NCI-H526 (cell line): Measurements from ENCODE around the gene VAMP8.
"Not testable (repeated sequence)": the region's sequence is repeated elsewhere in the genome, so short reads cannot be mapped to it uniquely, and the experiment has no call there.

ENCODE experiments used
- DNase-seq, 2 experiments: peaks; one replicate each; lab custom pipeline; 2025; lab: John Stamatoyannopoulos, UW

The VAMP8 gene

GRCh38 chr2:85579266-85579935 is 2.0 kb downstream of the VAMP8 start:
- no peak for DNase-seq

DNA sequence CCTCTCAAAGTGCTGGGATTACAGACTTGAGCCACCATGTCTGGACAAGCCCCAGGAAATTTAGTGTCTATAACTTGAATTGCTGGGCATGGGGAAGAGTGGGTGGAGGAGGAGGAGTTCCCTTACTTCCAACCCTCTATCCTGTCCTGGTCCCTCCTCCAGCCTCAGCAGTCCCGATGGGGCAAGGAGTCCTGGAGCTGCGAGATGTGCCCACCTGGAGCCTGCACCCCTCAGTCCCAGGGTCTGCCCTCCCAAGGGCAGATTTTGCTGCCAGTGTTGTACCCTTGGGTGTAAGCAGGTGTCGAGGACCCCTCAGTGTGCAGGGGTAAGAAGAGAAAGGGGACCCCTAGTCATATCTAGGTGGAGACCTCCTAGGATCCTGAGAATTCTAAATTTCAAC is 2.8 kb downstream of the VAMP8 start:
- no peak for DNase-seq

DNA sequence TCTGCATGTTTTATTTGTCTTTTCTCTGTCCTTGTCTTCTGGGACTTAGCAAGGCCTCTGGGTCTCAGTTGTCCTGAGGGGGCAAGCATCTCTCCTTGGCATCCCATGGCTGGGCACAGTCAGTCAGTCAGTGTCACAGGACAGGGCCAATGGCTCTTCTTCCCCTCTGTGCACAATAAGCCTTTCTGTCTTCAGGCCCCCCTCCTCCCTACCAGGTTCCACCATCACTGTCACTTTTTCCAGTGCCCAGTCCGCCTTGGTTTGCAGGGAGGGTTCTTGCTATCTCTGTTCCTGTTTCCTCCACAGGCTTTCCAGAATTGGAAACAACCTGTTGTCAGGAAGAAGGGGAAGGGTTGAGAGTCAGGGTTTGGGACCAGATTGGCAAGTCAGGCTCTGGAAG is 5.1 kb downstream of the VAMP8 start:
- no peak for DNase-seq

DNA sequence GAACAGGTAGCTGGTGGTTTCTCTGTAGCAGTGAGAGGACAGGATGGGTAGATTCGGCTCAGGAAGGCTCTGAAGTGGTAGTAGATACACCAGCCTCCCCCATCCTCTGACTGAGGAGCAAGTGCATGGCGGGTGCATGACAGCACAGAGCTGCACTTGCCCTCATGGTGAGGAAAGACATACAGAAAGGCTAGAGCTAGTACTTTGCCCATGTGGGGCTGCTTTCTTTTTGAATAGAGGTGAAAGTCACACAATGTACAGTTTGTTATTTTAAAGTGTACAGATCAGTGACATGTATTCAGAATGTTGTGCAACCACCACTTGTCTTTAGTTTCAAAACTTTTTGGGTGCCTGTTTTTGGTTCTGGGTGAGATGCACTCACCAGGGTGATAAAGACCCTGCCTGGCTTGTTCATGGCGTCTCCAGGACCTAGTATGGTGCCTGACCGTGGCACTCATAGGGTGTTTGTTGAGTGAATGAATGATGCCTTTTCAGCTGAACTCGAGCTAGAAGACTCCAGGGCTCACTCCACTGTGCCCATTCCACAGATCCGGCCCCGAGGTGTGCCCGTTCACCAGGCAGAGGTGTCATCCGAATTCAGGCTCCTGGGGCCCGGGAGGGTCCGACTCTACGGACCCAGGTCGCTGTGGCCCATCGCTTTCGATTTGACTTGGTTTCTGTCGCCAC is 6.4 kb downstream of the VAMP8 start:
- DNase-seq: no peak

DNA sequence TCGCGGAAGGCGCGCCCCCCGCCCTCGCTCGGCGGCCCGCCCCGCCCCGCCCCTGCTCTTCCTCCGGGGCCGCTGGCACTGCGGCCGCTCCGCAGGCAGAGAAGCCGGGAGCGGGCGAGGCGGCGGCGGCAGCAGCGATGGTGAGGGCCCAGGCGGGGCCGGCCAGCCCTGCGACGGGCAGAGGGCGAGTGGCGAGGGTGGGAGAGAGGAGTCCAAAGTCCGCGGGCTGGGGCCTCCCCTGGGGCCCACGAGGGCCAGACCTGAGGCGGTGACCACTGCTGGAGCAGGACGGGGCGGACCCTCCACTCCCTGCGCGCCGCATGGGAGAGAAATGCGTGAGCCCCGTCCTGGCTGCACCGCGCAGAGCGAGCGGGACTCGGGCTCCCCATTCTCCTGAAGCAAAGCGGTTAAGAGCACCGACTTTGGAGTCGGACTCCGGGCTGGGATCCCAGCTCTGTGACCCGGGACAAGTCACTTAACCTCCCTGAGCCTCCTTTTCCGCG is 7.0 kb downstream of the VAMP8 start, which contains the start of gene VAMP5:
VAMP5 (plus strand) TSS at position 78 of the 503 bp plus-strand sequence; CDS start at position 138, 60 bp downstream.
- no peak for DNase-seq

- no peak for DNase-seq
Observed at GRCh38 chr2:85584857-85585780, 7.7 kb downstream of the VAMP8 start.

- no peak for DNase-seq
Observed at GRCh38 chr2:85585781-85586105, 8.4 kb downstream of the VAMP8 start.

GRCh38 chr2:85588236-85588635 is 10.8 kb downstream of the VAMP8 start:
- DNase-seq: no peak

DNA sequence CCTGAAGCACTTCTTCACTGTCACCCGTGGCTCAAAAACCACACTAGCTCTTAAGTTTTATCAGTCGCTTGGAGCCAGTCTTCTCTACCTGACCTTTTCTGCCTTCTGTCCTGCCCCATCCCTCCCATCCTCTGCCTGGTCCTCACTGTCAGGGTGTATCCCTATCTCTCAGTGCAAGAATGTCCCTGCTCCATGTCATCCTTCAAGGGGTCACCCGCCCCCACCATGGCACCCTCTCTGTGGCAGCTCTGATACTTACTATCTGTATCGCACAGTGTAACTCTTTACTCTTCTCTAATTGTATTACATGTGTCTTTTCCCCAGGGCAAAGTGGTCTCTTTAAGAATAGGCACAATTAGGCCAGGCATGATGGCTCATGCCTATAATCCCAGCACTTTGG is 11.3 kb downstream of the VAMP8 start:
- no peak for DNase-seq

DNA sequence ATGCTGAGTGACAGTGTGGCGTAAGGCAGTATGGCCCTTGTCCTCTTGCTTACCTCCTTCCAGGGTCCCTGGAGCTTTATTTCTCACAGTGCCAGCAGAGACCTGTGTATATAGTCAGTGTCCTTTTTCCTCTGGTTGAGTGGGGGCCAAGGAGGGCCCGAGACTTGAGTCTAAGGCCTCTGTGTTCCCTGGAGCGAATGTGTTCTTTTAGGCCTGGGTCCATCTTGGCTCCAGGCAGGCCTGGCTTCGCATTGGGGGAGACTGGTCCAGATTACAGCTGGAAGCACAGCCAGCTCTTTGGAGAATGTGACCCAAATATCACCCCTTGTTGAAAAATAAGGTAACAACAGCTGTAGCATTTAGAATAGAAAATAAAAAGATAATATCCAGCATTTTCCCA is 11.8 kb downstream of the VAMP8 start:
- DNase-seq: no peak

- DNase-seq: no peak
Observed at GRCh38 chr2:85589982-85590791, 12.8 kb downstream of the VAMP8 start.

DNA sequence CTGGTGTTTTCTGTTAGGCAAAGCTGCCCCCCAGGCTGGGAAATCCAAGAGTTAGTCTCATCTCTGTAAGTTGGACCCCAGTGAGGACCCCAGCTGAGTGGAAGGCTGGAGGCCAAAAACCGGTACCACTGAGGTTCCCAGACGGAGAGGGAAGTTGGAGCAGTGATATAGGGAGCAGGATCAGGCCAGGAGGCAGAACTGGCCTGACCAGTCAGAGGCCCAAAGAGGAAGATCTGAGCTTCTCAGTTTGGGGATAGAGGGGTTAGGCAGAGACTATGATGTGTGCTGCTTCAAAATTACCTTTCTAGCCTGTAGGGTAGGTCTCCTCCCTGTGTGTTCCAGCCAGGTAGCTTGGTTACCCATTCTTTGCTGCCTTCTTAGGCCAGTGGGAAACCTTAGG is 13.6 kb downstream of the VAMP8 start:
- no peak for DNase-seq

DNA sequence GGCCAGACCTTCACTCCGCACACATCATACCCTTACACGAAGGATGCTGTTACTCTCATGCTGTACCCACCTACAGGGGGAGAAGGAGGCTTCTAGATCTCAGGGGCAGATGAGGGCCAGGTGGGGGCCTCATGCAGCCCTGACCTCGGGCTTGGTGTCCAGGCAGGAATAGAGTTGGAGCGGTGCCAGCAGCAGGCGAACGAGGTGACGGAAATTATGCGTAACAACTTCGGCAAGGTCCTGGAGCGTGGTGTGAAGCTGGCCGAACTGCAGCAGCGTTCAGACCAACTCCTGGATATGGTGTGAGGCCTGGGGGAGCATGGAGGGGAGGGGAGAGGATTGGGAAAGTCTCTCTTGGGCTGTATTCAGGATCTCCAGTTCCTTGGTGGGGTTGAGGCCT is 14.2 kb downstream of the VAMP8 start:
- no peak for DNase-seq

DNA sequence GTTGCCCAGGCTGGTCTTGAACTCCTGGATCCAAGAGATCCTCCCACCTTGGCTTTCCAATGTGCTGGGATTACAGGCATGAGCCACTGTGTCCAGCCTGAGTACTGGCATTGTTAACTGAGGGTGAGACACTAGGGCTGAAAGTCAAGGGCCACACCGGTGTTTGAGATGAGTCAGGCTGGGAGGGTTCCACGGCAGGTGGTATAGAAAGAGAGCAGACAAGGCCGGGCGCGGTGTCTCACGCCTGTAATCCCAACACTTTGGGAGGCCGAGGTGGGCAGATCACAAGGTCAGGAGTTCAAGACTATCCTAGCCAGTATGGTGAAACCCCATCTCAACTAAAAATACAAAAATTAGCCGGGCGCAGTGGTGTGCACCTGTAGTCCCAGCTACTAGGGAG is 14.9 kb downstream of the VAMP8 start:
- not testable (repeated sequence) for DNase-seq

DNA sequence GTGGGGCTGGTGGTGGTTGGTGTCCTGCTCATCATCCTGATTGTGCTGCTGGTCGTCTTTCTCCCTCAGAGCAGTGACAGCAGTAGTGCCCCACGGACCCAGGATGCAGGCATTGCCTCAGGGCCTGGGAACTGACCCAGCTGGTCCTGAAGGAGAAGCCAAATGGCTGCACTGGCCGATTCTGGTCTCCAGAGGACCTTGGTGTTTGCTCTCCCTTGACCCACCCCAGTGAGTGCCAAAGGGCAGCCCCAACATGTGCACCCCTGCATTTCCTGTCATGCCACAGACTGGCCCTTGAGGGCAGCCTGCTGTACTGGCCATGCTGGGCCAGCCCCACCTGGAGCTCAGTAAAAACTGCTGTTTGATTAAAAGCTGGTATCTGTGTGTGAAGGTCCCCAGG is 15.6 kb downstream of the VAMP8 start:
- no peak for DNase-seq

DNA sequence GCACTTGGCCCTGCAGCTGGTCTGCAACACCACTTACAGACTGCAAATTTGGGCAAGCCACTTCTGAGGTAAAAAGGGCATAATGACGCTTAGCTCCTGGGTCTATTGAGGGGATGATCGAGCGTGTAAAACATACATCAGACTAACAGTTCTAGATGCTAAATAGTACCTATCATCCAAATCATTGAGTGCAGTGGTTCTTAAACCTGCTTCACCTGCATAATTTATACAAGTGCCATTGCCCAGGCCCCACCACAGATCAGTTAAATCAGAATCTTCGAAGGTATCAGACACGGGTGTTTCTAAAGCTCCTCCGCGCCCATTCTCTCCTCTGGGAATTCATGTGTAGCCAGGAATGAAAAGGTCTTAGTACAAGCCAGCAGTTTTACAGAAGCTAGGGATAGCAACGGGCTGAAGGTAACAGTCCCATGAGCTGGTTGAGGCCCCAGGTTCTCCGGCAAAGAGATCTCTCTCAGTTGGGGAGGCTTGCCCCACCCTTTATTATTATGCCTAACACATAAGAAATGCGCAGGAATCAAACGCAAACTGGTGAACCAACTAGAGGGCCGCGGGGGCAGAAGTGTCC is 17.4 kb downstream of the VAMP8 start:
- DNase-seq: peak in 1 of 2 experiments; percentile 42

- DNase-seq: peak; percentile 94 to 97
Observed at GRCh38 chr2:85595301-85596025, 18.1 kb downstream of the VAMP8 start, which contains the start of gene RNF181. Gene RNF181, plus strand, starts transcription at chr2:85595745. Its CDS starts 19 bp downstream, at chr2:85595764.

GRCh38 chr2:85596026-85596333 is 18.6 kb downstream of the VAMP8 start:
- no peak for DNase-seq

DNA sequence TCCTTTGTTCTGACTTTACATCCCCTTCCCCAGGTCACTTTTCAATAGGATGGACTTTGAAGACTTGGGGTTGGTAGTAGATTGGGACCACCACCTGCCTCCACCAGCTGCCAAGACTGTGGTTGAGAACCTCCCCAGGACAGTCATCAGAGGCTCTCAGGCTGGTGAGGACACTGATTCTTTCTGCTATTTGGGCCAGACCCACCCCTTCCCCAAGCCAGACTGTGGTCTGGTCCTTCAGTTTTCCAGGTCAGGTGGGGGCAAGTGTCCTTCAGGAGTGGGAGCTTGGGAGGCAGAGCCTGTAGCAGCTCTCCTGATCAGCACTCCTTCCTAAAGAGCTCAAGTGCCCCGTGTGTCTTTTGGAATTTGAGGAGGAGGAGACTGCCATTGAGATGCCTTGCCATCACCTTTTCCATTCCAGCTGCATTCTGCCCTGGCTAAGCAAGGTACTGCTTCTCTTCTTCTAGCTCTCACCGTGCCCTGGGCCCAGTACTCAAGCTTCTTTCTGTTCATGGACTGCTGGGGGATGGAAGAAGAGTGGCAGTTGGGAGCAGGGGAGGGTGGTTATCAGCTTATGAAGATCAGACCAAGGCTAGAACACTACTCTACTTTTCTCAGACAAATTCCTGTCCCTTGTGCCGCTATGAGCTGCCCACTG is 19.2 kb downstream of the VAMP8 start:
- DNase-seq: no peak

DNA sequence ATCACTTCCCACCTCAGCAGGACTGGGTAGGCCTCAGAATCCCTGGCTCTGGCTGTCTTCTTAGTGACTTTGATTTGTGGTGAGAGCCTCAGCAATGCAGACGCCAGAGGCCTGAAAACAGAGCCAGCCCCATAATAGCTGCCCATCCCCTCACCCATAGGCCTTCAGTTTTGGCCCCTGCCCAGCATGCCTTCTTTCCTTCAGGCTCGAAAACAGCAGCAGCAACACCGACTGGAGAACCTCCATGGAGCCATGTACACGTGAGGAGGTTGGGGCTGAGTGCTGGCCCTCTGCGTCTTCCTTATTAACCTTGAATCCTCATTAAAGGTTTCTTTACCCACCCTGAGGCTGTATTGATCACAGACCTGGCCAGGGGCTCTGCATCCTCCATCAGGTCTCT is 19.9 kb downstream of the VAMP8 start:
- DNase-seq: no peak
